Right ventricle myocardium superior (tissue), 1 donor: ENCODE measurements around the gene ANKRD44. TPM values are rescaled to one million over a fixed set of nuclear protein-coding genes. Genes with fewer than 3 reads are reported as not detected.
"Not testable (repeated sequence)": the region's sequence is repeated elsewhere in the genome, so short reads cannot be mapped to it uniquely, and the experiment has no call there.

Experiments used
- ATAC-seq: fragments of 200-7000 bp; cut with Tn5 transposase; one replicate; pipeline ENCODE4 v1.9.1; 2020; ENCODE audit warnings: mild to moderate bottlenecking; ENCODE audit not compliant: poor library complexity
- DNase-seq: peaks from one replicate; pipeline ENCODE4 v3.0.0-alpha.2; 2020
- intact Hi-C: fragments of 100-400 bp; cut with DNase I; formaldehyde crosslinking; loops from one replicate; pipeline ENCODE4 v1.11.2; 2022
- total RNA-seq: library from RNA; stranded (reverse); fragmentation: NEBNext Ultra II Directional; extraction: Animal tissue kit (Norgen Biotek cat#: 25700); gene quantifications from one replicate; pipeline ENCODE4 v1.2.1, GENCODE V29; 2021
- donor health status: DM: no; HTN: yes; CAD: no; lungs with severe emphysema.

The ANKRD44 gene
- total RNA-seq, 1 donor from 2014 or later, result 7.4 TPM

DNA sequence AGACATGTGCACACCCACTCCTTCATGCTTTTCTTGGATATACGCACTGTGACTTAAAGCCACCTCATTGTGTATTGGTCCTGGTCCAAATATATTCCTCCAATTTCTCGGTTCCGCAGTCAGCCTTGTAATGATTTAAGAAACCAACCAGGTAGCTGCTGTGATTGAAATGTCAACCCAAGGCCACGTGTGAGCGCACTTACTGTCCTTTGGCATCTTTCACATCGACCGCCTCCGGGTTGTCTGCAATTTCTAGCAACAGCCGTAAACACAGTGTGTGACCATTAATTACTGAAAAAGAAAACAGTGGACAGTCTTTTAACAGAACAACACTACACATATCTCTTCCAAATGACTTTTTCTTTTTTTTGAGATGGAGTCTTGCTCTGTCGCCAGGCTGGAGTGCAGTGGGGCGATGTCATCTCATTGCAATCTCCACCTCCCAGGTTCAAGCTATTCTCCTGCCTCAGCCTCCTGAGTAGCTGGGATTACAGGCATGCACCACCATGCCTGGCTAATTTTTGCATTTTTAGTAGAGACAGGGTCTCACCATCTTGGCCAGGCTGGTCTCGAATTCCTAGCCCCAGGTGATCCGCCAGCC is 301.7 kb downstream of the ANKRD44 start:
- intact Hi-C loops, DNase-seq, ATAC-seq: not testable (repeated sequence)

- ATAC-seq (no peak), DNase-seq (no peak)
- intact Hi-C loops, result no loop called here
These were observed 302.6 kb downstream of the ANKRD44 start for GRCh38 chr2:197007716-197008628.

DNA sequence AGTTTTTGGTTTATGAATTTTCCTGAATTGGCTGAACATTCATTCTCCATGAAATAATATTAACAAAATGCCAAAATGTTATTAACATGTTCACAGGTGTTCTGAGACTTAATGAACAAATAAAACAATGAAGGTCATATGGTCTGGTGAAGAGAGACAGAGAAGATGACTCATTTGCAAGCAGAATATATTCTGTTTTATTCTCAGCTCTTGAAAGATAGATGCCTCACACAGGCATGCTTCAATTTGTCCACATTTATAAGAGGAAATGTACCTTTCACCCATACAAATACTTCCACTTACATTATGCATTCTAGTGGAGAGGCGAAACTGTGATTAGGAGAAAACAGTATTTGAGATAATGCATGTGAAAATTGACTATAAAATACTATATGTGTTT is 308.7 kb downstream of the ANKRD44 start:
- intact Hi-C loops, result no loop called here
- no peak for DNase-seq

GRCh38 chr2:196995757-196996314 is 314.7 kb downstream of the ANKRD44 start:
- intact Hi-C loops, result no loop called here
- DNase-seq, result no peak
- ATAC-seq, result no peak

More for the DNA sequence above, 308.7 kb downstream of the ANKRD44 start:
- ATAC-seq, result no peak

DNA sequence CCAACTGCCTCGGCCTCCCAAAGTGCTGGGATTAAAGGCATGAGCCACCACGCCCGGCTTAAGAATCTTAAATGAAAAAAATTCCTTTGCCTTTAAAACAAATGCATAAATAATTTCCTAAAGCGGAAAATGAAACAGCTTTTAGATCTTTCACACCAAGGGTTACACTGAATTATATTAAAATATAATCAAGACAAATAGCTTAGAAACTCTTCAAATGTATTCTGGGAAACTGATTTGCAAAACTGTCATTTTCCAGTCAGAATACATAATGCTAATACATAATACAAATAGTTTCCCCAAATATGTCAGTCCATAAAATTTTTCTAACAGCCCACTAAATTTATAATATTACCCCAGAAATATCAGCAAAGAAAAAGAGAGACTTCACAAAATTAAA is 315.8 kb downstream of the ANKRD44 start:
- ATAC-seq (no peak), DNase-seq (no peak)
- intact Hi-C loops, result no loop called here

DNA sequence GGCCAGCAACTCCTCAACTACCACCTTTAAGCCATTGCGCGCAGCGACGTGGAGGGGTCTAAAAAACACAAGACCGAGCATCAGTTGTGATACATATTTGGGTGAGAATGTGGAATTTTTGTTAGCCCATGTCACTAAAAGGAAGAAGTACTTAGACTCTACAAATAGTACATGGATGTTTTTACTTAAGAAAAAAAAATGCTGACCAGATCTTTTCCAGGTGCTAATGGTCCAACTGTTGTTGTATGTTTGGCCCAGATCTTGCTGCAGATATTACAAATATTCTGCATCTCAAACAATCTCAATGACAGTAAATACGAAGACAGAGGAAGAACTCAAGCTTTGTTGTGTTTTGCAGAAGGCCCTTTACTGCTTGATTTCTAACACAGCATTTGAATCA is 317.0 kb downstream of the ANKRD44 start:
- ATAC-seq (no peak), DNase-seq (no peak)
- intact Hi-C loops, result no loop called here

- DNase-seq (no peak), ATAC-seq (no peak)
- intact Hi-C loops, result no loop called here
These were observed 318.1 kb downstream of the ANKRD44 start for GRCh38 chr2:196992466-196992865.

DNA sequence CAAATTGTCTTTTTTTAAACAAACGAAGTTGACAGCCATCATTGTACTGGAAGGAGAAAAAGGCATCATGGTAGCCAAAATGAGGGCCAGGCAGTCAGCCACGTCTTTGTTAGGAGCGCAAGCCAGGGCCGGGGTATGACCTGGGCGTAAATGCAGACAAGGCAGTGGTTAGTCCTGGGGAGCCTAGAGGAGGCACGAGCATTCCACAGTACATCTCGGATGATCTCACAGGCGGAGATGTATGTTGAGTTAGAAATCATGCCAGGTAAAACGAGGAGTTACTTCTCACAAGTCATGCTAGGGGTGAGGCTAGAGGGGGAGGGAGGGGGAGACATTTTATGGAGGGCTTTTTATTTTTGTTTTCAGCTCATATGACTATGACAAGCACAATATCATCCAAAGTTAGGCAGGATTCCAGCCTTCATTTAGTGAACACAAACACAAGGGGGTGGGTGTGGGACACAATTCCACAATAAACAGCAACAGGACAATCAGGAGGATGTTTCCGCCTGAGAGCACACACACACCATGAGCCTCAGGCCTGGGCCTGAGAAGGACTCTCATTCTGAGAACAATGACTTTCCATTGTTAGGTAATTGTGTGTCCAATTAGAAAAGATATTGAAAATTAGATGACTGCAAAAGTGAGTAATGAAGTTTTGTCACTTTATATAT is 319.7 kb downstream of the ANKRD44 start:
- DNase-seq (no peak), ATAC-seq (no peak)
- intact Hi-C loops, result no loop called here

DNA sequence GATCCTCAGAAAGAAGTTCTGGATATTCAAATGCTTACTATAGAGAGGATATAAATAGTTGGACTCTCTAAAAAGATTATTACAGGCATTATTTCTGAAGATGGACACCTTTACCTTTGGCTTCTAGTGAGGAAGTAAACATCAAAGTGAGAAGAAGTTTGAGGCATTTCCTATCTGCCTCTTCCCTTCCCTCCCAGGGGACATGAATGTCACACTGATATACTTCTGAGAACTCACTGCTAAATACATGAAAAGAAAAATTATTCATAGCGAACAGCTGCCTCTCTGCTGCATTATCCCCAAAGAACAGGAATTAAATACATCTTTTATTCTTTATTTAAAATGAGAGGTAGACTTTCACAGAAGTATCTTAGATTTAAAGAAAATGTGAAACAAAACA is 320.5 kb downstream of the ANKRD44 start:
- no peak for ATAC-seq
- intact Hi-C loops, result no loop called here
- DNase-seq, result no peak

DNA sequence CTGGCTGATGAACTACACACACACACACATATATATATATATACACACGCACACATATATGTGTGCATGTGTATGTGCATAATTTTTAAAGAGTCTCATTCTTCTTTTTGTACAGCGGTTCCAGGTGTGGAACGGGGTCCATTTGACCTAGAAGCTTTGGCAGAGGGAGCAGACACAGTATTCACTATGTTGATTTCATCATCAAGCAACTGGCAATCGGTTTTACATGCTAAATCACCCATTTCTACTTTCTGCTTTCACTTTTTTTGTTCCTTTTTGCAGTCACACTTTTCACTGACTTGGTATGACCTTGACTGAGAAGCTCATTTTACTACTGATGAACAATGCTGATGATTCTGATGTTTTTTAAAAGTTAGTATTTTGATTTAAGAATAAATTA is 321.1 kb downstream of the ANKRD44 start:
- intact Hi-C loops, result no loop called here
- DNase-seq (no peak), ATAC-seq (no peak)

DNA sequence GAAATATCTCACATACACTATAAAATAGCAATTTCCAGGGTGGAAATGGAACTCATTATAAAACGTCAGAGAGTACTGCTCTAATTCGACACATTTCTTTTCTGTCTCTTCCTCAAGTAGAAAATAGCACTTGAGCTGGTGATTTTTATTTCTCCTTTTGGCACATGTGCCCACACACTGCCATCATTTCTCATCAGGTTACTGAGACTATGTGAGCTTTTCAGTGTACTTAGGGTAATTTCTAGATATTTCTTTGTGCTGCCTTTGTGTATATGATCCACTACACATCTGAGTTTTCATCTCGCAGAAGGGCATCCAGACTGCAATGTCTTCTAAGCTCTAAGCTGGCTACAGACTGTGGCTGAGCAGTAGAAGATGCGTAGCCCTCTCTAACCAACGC is 321.9 kb downstream of the ANKRD44 start:
- ATAC-seq (peak; percentile 16), DNase-seq (no peak)
- intact Hi-C loops, result no loop called here

GRCh38 chr2:196987649-196988364 is 322.8 kb downstream of the ANKRD44 start:
- DNase-seq, result no peak
- ATAC-seq, result peak; percentile 88
- intact Hi-C loops, result no loop called here

- peak; percentile 25 for ATAC-seq
- intact Hi-C loops, result no loop called here
These were observed 323.3 kb downstream of the ANKRD44 start for GRCh38 chr2:196987298-196987648.

GRCh38 chr2:196985511-196986183 is 324.9 kb downstream of the ANKRD44 start:
- no peak for DNase-seq
- intact Hi-C loops, result no loop called here
- no peak for ATAC-seq

More at GRCh38 chr2:196987298-196987648, 323.3 kb downstream of the ANKRD44 start:
- no peak for DNase-seq

GRCh38 chr2:196984903-196985302 is 325.7 kb downstream of the ANKRD44 start:
- intact Hi-C loops, result no loop called here
- DNase-seq (no peak), ATAC-seq (no peak)

GRCh38 chr2:196983934-196984333 is 326.6 kb downstream of the ANKRD44 start:
- intact Hi-C loops, result no loop called here
- DNase-seq (no peak), ATAC-seq (no peak)

- no peak for ATAC-seq
- no peak for DNase-seq
- intact Hi-C loops, result no loop called here
These were observed 330.1 kb downstream of the ANKRD44 start for GRCh38 chr2:196980473-196980872.

DNA sequence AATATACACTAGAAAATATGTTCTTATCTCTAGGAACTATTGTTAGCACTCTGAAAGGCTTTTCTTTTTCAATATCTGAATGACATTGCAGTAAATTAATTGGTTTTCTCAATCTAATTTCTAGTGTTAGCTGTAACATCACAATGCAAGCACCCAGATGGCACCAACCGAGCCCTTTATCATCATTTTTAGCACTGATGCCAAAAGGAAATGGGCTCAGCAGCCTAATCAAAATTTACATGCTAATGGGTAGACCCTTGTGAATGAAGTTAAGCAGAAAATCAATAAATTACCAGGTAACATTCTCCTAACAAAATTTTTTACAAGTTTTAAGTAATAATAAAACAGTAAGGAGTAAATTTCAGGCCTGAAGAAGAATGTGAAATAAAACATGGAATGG is 330.6 kb downstream of the ANKRD44 start:
- DNase-seq (no peak), ATAC-seq (no peak)
- intact Hi-C loops, result no loop called here
